ENCODE results near the gene ATG16L2.

- no peak for TF ChIP-seq CTCF (IDR thresholded peaks at IDR 0.05)
- TF ChIP-seq EZH2 (IDR thresholded peaks at IDR 0.05; ENCODE audit: borderline replicate concordance, insufficient read depth, low read depth, low read length, poor library complexity, severe bottlenecking), result no peak
Measured at GRCh38 chr11:72784662-72785061, 29.5 kb upstream of the ATG16L2 start.
